Raji (cell line): ENCODE data around the gene AMBP.

ENCODE experiments used
- POLR2A ChIP-seq: IDR thresholded peaks from 2 replicates; pipeline ENCODE4 v1.6.1; 2011; ENCODE audit warnings: low read depth, low read length, control low read depth; ENCODE audit not compliant: insufficient read depth

AMBP gene

GRCh38 chr9:114117996-114118830 is 40.1 kb upstream of the AMBP start:
- no peak for TF ChIP-seq POLR2A

DNA sequence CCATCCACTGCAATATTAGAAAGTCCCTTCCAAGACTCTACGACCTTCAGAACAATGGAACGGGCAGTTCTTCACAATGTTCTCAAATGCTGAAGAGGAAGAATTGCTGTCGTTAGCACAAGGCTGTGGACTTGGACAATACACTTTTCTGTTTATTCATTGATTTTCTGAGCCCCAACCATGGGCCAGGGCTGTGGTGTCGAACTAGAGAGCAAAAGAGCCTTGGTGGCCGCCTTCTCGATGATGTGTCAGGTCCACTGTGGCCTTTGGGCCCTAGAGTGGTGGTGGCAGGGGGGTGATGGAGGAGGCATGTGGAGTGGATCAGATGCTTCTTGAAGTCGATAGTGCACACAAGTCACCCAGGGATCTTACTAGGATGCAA is 39.5 kb upstream of the AMBP start:
- TF ChIP-seq POLR2A, result no peak

DNA sequence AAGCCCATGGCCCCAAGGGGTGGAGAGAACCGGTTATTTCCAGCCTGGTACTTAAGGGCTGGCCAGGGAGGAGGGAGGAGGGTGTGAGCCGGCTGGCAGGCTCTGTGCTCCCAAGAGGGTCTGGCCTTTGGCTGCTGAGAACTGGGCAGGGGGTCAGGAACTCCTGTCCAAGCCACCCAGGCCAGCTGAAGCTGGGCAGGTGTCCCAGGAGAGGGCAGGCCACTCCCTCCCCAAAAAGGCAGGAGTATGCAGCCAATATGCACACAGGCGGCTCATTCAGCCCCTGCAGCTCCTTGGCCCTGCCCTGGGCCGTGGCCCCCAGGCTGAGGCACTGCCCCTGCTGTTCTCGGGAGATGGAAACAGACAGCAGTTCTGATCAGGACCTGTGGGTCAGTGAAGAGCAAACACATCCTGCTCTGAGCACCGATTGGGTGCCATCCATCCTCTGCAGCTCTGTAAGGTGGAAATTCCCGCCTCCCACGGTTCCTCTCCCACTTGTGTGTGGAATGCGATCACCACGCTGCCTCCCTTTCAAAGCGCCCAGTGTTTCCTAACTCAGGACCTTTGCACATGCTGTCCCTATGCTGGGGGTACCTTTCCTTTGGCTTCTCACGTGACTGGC is 38.1 kb upstream of the AMBP start:
- TF ChIP-seq POLR2A, result no peak

- TF ChIP-seq POLR2A, result no peak
Observed at GRCh38 chr9:114115654-114116125, 37.6 kb upstream of the AMBP start.

- TF ChIP-seq POLR2A, result no peak
Observed at GRCh38 chr9:114114364-114114763, 36.3 kb upstream of the AMBP start.

GRCh38 chr9:114112778-114113584 is 34.9 kb upstream of the AMBP start:
- TF ChIP-seq POLR2A, result no peak

GRCh38 chr9:114112325-114112724 is 34.2 kb upstream of the AMBP start:
- TF ChIP-seq POLR2A, result no peak

- no peak for TF ChIP-seq POLR2A
Observed at GRCh38 chr9:114110180-114110579, 32.1 kb upstream of the AMBP start.

DNA sequence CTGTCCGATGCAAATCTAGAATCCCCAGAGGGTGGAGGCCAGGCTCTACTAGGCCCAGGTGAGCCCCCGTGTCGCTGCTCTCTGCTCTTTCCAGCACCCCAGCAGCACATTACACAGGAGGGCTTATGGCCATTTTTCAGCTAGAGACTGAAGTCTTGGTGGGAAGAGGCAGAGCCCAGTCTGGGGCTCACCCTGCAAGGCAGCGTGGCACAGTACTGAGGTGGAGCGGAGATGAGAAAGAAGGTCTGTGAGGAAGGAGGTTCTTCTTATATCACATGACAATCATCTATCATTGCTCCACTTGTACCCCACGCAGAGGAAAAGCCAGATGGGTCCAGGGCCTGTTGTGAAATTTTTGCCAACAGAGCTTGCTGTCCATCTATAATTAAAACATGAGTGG is 31.0 kb upstream of the AMBP start:
- TF ChIP-seq POLR2A, result no peak

- TF ChIP-seq POLR2A, result no peak
Observed at GRCh38 chr9:114108016-114108833, 30.1 kb upstream of the AMBP start.

GRCh38 chr9:114107286-114108001 is 29.3 kb upstream of the AMBP start:
- TF ChIP-seq POLR2A, result no peak

GRCh38 chr9:114105236-114105635 is 27.1 kb upstream of the AMBP start:
- no peak for TF ChIP-seq POLR2A

DNA sequence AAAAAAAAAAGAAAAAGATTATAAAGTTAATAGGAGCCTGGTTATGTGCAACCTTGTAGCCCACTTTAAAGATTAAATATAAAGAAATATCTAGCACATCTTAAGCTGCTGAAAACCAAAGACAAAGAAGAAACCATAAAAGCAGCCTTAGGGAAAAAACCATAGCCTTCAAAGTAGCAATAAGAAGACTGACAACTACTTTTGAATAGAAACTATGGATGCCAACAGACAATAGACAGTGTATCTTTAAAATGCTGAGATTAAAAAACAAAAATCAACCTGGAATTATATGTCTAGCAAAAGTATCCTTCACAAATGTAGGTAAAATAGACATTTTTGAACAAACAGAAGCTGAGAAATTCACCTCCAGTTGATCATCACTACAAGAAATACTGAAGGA is 24.4 kb upstream of the AMBP start:
- no peak for TF ChIP-seq POLR2A

- no peak for TF ChIP-seq POLR2A
Observed at GRCh38 chr9:114100536-114100935, 22.4 kb upstream of the AMBP start.
